SW 1271 (cell line): ENCODE results near the gene ATXN7.

Experiments used
- DNase-seq, 2 experiments: peaks; one replicate each; lab custom pipeline; 2025; lab: John Stamatoyannopoulos, UW

ATXN7 gene, protein sequence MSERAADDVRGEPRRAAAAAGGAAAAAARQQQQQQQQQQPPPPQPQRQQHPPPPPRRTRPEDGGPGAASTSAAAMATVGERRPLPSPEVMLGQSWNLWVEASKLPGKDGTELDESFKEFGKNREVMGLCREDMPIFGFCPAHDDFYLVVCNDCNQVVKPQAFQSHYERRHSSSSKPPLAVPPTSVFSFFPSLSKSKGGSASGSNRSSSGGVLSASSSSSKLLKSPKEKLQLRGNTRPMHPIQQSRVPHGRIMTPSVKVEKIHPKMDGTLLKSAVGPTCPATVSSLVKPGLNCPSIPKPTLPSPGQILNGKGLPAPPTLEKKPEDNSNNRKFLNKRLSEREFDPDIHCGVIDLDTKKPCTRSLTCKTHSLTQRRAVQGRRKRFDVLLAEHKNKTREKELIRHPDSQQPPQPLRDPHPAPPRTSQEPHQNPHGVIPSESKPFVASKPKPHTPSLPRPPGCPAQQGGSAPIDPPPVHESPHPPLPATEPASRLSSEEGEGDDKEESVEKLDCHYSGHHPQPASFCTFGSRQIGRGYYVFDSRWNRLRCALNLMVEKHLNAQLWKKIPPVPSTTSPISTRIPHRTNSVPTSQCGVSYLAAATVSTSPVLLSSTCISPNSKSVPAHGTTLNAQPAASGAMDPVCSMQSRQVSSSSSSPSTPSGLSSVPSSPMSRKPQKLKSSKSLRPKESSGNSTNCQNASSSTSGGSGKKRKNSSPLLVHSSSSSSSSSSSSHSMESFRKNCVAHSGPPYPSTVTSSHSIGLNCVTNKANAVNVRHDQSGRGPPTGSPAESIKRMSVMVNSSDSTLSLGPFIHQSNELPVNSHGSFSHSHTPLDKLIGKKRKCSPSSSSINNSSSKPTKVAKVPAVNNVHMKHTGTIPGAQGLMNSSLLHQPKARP

DNA sequence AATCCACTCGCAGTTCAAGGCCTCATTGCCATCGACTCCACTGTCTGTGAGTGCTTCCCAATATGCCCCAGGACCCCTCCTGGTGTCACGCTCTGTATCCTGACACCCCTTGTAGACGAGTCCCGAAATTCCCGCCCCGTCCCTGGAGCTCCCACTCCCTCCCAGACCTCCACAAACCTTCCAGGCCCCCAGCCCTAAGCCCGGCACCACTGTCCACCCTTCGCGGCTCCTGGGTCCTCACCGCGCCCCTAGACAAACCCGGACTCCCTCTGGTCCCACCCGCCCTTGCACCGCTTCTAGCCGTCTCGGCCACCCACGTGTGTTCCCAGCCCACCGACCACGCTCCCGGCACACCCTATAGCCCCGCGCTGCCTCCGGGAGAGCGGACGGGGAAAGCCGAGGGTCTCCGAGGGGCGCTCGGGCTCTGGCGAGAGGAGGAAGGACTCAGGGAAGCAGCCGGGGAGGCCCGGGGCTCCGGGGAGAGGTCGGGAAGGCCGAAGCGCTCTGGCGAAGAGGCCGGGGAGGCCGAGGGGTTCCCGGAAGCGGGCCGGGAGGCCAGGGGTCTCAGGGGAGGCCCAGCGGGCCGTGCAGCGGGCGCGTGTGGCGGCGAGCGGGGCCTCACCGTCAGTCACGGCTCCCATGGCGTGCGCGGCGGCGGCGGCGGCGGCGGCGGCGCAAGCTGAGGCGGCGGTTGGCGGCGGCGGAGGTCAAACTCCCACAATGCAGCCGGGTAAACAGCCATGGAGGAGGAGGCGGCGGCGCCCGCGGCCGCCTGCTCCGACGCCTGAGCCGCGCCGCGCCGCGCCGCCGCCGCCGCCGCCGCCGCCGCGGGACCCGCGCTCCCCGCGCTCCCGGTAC is at the start of gene ATXN7, which contains the start of gene THOC7:
Gene ATXN7, plus strand, starts transcription at position 718 of the 858 bp plus-strand sequence. CDS start 48,732 bp downstream, outside the sequence.
Gene THOC7, minus strand, starts transcription at position 656 of the 858 bp plus-strand sequence. Its CDS starts 15 bp downstream, at position 641.
- DNase-seq, result peak in 1 of 2 experiments; percentile 10

DNA sequence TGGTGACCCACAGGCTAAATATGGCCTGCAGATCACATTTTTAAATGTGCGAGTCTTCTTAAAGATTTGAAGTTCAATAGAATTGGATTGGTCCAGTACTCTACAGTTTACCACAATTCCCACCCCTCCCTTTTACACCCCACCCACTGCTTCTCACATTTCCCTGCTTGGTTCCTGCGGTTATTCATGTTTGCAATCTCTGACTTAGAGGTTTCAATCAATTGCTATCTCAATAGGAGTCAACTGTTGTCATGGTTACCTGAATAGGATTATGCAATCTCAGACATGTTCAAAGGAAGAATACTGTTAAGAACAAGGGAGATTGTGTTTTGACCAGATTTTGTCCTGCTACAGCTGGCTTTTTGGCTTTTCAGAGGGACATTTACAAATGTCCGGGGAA is 49.4 kb upstream of the ATXN7 start:
- no peak for DNase-seq

DNA sequence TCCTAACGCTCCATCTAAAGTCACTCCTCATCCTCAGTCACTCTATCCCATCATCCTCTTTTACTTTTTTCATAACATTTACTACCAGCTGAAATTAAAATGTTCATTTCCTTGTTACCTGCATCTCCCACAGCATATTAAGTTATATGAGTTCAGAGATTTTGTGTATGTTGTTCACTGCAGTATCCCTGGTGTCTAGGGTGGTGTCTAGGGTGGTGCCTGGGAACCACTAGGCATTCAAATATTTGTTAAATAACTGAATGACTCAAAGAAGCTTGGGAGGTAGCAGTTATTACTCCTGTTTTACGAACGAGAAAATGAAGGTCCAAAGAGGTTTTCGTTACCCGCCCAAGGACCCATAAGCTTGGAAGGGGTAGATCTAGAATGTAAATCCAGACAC is 46.4 kb upstream of the ATXN7 start:
- DNase-seq, result no peak

DNA sequence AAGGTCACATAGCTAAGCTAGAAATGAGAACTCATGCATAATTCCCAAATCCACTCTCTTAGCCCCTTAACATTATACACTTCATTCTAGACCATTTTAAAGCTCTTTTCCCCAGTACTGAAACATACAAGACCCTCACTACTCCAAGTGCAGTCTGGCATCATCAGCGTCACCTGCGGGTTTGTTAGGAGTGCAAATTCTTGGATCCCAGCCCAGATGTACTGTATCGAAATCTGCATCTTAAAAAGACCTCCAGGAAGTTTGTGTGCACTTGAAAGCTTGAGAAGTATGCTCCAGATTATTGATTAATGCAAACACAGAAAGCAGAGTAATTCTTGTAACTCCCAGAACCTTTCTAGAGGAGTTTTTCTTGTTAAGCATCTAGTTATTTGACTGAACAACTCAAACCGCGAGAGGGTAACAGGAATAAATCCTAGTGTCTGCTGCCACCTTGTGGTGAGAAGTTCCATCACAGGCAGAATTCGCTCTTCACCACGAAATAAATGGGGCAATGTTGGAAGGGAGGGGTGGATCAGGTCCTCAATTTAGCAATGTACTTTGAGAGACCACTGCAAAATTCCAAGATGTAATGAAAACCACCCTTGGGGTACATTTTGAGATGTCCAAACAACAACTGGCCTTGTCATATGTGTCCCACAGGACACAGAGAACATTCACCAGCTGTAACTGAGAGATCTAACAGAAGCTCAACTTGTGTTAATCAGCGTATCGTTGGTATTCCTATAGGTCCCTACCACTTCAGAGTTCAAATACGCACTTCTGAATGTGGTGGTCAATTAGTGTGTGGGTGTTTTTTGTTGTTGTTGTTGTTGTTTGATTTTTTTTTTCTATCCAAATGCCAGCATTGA is 45.2 kb upstream of the ATXN7 start:
- peak in 1 of 2 experiments; percentile 20 for DNase-seq

DNA sequence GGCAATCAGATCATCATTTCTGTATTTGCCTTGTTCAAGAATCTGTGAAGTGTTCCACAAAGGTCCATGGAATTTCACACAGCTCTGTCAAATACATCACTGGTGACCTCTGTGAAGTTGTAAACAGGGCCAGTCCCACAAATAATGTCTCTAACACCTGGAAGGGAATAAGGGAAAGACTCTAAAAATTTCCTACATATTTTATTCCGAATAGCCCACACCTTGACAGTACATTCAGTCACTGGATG is 44.6 kb upstream of the ATXN7 start, which contains the start of gene C3orf49:
Gene C3orf49, plus strand, starts transcription at position 149 of the 248 bp plus-strand sequence. CDS start 173 bp downstream, outside the sequence.
- DNase-seq, result no peak

DNA sequence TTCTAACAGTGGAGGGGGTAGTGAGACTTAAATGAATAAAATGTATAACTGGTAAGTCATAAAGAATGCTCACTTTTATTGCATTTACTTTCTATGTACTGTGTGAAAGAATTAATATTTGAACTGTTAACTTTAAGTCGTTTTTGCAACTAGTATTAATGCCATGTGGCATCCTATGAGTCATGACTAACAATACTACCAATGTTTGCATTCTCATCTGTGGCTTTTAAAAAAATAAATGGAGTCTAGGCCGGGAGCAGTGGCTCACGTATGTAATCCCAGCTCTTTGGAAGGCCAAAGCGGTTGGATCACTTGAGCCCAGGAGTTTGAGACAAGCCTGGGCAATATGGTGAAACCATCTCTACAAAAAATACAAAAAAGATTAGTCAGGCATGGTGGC is 39.4 kb upstream of the ATXN7 start:
- no peak for DNase-seq

DNA sequence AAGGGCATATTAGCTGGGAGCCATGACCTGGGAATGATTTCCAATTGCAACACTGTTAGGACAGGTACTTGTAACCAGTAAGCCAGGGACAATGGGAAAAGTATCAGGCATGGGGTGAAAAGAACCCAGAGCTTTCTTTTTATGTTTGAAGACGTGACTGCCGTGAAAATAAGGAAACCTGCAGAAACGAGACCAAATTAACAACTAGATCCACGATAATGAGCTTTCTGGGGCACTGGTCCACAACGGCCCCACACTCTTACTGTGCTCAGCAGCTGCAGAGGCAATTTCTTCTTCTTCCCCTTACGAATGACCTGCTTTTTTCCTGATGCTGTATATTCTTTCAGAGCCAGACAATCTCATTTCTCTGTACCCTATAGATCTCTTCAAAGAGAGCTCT is 33.1 kb upstream of the ATXN7 start:
- DNase-seq, result no peak

DNA sequence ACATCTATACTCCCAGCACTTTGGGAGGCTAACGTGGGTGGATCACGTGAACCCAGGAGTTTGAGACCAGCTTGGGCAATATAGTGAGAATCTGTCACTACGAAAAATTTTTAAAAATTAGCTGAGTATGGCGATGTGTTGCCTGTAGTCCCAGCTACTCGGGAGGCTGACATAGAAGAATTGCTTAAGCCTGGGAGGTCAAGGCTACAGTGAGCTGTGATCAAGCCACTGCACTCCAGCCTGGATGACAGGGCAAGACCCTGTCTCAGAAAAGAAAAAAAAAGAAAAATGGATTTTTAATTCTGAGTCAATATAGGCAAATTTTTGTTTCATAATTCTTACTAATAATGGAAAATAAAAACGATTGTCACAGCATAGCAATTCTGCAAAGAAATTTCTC is 31.3 kb upstream of the ATXN7 start:
- DNase-seq, result no peak

DNA sequence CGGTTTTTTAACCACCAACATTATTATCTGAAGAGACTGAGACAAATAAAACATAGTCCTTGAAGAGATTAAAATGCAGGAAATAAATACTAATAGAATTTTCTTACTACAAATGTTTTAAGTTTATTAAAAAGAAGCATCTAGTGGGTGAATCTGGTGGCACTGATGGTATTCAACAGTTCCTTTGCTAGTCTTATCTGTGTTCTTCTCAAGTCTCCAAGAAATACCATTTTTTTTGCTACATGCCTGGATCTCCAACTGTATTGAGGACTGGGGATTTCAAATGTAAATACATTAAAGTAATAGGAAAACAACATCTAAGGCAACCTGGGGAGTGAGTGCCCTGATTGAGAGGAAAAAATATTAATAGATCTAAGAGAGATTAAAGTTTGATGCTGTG is 22.0 kb upstream of the ATXN7 start:
- DNase-seq, result no peak

DNA sequence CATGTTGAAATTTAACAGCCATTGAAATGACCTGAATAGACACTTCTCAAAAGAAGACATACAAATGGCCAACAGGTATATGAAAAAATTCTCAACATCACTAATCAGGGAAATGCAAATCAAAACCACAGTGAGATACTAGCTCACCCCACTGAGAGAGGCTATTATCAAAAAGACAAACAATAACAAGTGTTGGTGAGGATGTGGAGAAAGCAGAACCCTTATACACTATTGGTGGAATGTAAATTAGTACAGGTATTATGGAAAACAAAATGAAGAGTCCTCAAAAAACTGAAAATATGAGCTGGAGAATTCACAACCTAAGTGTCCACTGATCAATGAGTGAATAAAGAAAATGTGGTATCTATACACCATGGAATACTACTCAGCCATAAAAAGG is 21.5 kb upstream of the ATXN7 start:
- no peak for DNase-seq

DNA sequence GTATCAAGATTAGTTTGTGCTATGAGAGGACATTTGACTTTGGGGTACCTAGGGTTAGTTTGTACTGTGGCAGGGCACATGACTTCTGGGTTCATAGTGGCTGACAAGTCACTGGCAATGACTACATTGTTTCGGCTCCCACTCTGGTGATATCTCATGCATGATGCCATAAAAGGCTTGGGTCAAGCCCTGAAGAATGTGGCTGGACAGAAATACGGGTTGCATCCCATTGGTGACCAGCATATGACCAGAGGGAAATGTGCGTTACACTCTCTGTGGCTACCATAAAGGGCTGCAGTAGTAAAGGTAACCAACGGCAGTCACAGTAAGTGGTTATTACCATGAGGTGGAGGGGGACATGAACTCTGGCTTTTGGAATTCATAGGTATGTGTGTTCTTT is 18.5 kb upstream of the ATXN7 start:
- no peak for DNase-seq

DNA sequence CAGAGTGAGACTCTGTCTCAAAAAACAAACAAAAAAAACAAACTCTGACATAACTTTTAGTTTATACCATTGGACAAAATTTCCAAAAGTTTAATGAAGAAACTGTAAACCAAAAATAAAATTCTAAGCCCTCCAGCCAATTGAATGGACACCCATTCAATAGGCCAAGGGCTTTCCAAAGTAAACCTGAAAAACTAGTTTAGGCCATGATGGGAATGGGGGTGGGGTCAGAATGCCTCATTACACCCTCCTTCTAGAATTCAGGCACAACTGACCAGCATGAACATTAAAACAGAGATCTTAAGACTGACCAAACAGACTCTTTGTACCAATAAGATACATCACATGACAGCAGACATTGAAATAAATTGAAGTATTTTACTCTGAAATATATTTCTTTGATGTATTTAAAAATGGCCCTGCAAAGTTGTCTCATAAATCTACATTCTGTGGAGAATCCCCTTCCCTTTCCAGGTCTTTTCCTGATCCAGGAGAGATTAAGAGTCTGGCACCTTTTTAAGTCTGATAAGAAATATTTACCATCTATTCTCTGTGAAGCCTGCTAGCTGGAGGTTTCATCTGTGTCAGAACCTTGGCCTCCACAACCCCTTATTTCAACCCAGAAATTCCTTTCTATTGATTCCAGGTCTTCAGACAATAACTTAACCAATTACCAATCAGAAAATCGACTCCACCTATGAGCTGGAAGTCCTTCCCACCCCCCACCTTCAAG is 15.8 kb upstream of the ATXN7 start:
- no peak for DNase-seq

DNA sequence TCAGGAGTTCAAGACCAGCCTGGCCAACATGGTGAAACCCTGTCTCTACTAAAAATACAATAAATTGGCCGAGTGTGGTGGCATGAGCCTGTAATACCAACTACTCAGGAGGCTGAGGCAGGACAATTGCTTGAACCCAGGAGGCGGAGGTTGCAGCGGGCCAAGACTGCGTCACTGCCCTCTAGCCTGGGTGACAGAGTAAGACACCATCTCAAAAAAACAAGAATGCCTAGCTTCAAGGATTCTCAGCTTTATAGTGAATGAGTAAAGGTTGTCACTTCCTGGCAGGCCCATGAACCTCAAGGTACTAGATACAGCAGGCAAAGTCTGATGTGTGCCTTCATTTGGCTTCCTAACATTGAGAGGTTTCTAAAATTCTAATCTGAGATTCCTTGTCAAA is 14.5 kb upstream of the ATXN7 start:
- no peak for DNase-seq

DNA sequence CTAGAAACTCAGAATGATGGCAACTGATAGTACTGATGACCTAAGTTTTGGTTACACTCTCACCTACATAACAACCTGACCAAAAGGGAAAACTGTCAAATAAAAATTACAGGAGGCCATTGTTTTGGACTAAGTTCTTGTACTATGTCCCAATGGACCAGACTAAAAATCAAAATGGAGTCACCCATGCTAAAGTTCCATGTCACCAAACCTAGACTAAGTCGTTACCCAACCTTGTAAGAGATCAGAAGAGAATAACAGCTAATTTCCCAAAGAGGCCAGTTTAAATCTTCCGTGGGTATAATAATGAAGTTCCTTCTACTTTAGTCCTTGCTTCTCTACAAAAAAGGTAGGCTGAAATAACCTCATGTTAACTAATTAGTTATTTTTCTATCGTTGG is 12.4 kb upstream of the ATXN7 start:
- DNase-seq, result no peak

DNA sequence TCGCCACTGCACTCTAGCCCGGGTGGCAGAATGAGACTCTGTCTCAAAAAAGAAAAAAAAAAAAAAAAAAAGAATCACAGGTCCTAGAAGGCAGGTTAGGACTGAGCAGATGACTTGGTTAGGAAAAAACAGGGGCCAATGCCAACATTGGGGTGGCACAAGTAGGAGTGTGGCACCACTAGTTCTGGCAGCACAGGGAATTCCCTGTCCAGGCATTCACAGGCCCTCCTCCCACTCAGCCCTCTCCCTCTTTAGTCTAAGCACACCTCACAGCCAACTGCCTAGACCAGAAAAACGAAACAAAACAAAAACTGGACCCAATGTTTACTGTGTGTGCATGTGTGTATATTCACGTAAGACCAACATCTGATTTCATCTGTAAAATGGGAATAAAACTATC is 10.6 kb upstream of the ATXN7 start:
- DNase-seq, result no peak

DNA sequence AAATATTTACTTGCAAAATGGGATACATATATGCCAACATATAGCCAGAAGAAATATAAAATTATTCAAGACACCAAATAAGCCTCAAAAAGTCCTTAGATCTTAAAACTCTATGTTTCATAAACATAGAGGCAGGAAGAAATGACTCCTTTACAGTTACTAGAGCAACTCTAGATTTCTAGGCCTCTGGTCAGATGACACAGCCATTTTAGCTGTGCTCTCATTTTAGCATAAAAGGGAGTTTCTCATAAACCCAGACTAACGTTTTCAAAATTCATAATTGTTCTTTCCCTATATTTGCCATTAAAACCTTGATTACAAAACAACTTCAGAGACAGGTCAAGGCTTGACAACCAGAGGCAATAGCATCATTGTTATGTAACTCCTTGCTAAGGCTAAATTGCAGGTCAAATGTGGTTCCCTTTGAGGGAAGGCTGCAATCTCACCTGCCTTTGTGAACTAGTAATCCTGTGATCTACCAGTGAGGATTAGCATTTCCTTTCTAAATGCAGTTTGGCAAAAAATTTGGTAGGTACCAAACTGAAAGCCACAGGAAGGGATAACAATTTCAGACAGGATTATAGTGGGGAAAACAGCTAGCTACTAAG is 8.2 kb upstream of the ATXN7 start:
- no peak for DNase-seq

DNA sequence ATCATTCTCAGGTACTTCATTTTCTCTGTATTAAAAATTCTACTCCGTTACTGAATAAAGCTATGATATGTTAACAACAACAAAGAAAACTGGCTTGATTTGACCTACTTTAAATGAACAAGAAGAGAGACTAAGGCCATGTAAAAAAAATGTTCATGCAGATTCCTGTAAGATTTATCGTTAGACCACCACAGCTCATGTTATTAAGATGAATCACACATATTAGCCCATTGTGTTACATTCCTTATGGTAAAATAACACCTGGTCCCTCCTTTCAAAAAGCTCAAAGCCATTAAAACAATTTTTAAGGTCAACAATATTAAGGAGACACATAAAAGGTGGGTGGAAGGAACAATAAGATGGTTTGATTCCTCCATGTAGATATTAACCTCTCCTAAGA is 6.4 kb upstream of the ATXN7 start:
- no peak for DNase-seq

DNA sequence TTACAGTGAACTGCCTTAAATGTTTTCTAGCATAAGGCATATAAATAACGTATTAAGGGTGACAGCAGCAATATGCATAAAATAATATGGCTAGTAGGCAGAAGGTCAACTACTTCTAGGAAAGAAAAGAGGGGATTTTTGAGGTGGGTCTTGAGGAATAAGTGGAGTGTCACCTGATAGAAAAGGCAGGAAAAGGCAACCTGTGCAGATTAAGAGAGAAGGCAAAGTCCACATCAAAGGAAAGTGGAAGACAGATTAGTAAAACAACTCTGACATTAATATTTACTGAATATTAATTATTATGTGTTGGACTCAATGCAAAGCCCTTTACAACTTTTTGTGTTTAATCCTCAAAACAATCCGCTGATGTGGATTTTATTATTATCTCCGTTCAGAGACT is 2.9 kb upstream of the ATXN7 start:
- no peak for DNase-seq

DNA sequence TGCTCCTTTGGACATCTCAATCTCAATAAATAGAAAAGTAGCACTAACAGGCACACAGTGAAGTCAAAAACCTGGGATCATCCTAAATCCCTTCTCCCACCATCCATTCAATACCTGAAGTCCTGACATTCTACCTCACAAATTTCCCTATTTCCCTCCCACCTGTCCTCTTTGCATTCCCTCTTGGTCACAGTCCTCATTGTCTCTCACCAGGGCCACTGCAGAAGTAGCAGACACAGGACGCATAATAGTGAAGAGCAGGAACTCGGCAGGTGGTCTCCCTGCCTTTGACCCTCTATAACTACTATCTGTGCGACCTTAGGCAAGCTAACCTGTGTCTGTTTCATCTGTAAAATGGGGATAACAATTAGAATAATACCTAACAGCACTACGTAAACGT is 2.4 kb upstream of the ATXN7 start:
- DNase-seq, result no peak

DNA sequence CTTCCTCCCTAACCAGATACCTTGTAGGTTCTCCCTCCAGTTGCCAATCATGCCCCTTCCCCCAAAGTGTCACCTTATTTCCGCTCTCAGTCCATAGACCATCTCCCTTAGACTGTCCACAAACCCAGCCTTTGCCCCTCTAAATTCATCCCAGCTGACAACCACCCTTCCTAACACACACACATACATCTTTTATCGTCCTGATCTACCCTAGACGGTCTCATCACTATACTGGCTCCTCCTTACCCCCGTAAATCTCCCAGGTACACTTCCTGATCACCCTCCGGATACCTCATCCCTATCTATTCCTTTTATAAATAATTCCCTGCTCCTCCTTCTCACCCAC is 890 bp upstream of the ATXN7 start:
- DNase-seq, result no peak
